K562 (cell line): ENCODE measurements around the gene CTDSP2. TPM values are rescaled to one million over a fixed set of nuclear protein-coding genes. Genes with fewer than 3 reads are reported as not detected.

ENCODE experiments used
- ARNT ChIP-seq, 2 experiments: fragments of 450-650 bp; IDR thresholded peaks; 2 replicates each; pipeline ENCODE4 v1.6.1; 2016; ENCODE audit warnings: mild to moderate bottlenecking in 1 of 2
- BHLHE40 ChIP-seq: IDR thresholded peaks from 2 replicates; pipeline ENCODE4 v1.6.1; 2011; ENCODE audit warnings: low read length, improper control_type of control experiment
- CEBPB ChIP-seq: fragments of 450-650 bp; IDR thresholded peaks from 2 replicates; pipeline ENCODE4 v1.6.1; 2016; ENCODE audit warnings: missing genetic modification characterization, missing compliant biosample characterization
- E2F5 ChIP-seq: sonication (generic); formaldehyde crosslinking; IDR thresholded peaks from 2 replicates; pipeline ENCODE4 v1.8.0; 2022; ENCODE audit warnings: mild to moderate bottlenecking, missing genetic modification reagents
- EP400 ChIP-seq: fragments of 450-650 bp; IDR thresholded peaks from 2 replicates; pipeline ENCODE4 v1.6.1; 2017; ENCODE audit warnings: antibody characterized with exemption, mild to moderate bottlenecking, moderate library complexity
- GABPB1 ChIP-seq: sonication (generic); formaldehyde crosslinking; IDR thresholded peaks from 2 replicates; pipeline ENCODE4 v1.8.0; 2022; ENCODE audit warnings: mild to moderate bottlenecking, missing genetic modification reagents
- MCM5 ChIP-seq: fragments of 450-650 bp; IDR thresholded peaks from 2 replicates; pipeline ENCODE4 v1.6.1; 2016; ENCODE audit warnings: low read depth
- PBX2 ChIP-seq, 2 experiments: IDR thresholded peaks in 1 of 2; conservative IDR thresholded peaks in 1 of 2; 2 replicates each; pipeline ENCODE4 v1.6.1; 2016; ENCODE audit warnings: low read depth in 2 of 2, mild to moderate bottlenecking in 1 of 2, missing compliant biosample characterization in 1 of 2, missing genetic modification characterization in 1 of 2, moderate library complexity in 1 of 2
- SETDB1 ChIP-seq: IDR thresholded peaks from one replicate; pipeline ENCODE4 v1.6.1; 2012; ENCODE audit warnings: low read length, control low read depth, inconsistent platforms
- SNAPC5 ChIP-seq: fragments of 250-450 bp; sonication (Bioruptor Pico); IDR thresholded peaks from 2 replicates; pipeline ENCODE4 v1.8.0; 2021; ENCODE audit warnings: moderate library complexity, mild to moderate bottlenecking, inconsistent platforms
- SP1 ChIP-seq: sonication (generic); formaldehyde crosslinking; IDR thresholded peaks from 2 replicates; pipeline ENCODE4 v1.8.1; 2022; ENCODE audit warnings: mild to moderate bottlenecking, missing genetic modification reagents
- SP2 ChIP-seq: IDR thresholded peaks from 2 replicates; pipeline ENCODE4 v1.6.1; 2011; ENCODE audit warnings: mild to moderate bottlenecking, low read depth, low read length, moderate library complexity; ENCODE audit not compliant: poor library complexity, severe bottlenecking; ENCODE audit errors: extremely low read depth
- TBL1XR1 ChIP-seq, 2 experiments: IDR thresholded peaks; 2 replicates each; pipeline ENCODE4 v1.6.1; 2012; ENCODE audit warnings: improper control_type of control experiment in 2 of 2, low read length in 2 of 2, mild to moderate bottlenecking in 1 of 2
- THRAP3 ChIP-seq: fragments of 450-650 bp; IDR thresholded peaks from 2 replicates; pipeline ENCODE4 v1.6.1; 2016; ENCODE audit warnings: mild to moderate bottlenecking, inconsistent platforms, borderline replicate concordance
- TRIM24 ChIP-seq, 2 experiments: fragments of 450-650 bp; IDR thresholded peaks; 2 replicates each; pipeline ENCODE4 v1.6.1; 2016
- ZNF140 ChIP-seq: fragments of 250-450 bp; sonication (Bioruptor Pico); IDR thresholded peaks from 2 replicates; pipeline ENCODE4 v1.8.0; 2021; ENCODE audit warnings: moderate library complexity, mild to moderate bottlenecking, inconsistent platforms
- polyA plus RNA-seq, 8 experiments: library from polyadenylated mRNA; depleted of rRNA in 4 of 8; stranded (reverse) in 5 of 8; unstranded in 3 of 8; fragments of >200 nt; fragmentation: Nextera tagmentation in 2 of 8; fragmentation: Illumina TruSeq in 1 of 8; extraction: Ambion mirVana in 2 of 8; extraction: Trizol in 1 of 8; gene quantifications; 2 replicates each; pipeline versions ENCODE4 v1.2.1 to v1.2.3, GENCODE V29; 2011 to 2014; ENCODE audit warnings: inconsistent platforms in 1 of 8, missing spikeins in 1 of 8
- total RNA-seq, 7 experiments: library from RNA; depleted of rRNA in 6 of 7; stranded (reverse); fragments of >200 nt in 6 of 7; fragmentation: Illumina TruSeq in 2 of 7; extraction: Trizol in 2 of 7; gene quantifications; 2 replicates each; pipeline versions ENCODE4 v1.2.1 to v1.2.3, GENCODE V29; 2011 to 2021; ENCODE audit warnings: low replicate concordance in 1 of 7
- TF ChIP-seq, protein P1 (sequence below): fragments of 150-350 bp; IDR thresholded peaks from 2 replicates; pipeline ENCODE4 v1.6.1; 2014; ENCODE audit warnings: low read depth, mild to moderate bottlenecking, low read length, borderline replicate concordance
- TF ChIP-seq, protein P2 (sequence below): fragments of 450-650 bp; IDR thresholded peaks from 2 replicates; pipeline ENCODE4 v1.6.1; 2014; ENCODE audit warnings: low read depth, mild to moderate bottlenecking, moderate library complexity, borderline replicate concordance

Gene CTDSP2
- total and polyA plus RNA-seq, 9 of the 15 experiments (the other 6 are each of a cell fraction or from before 2014, with no cell fraction given) = 20.4 to 108 (median 47.7) TPM

- TF ChIP-seq PBX2 (CRISPR knock-in tag; IDR thresholded peaks at IDR 0.05; ENCODE audit: low read depth) (no peak), PBX2 (tag; conservative IDR thresholded peaks at IDR 0.05; ENCODE audit: low read depth) (no peak), SP1 (CRISPR knock-in tag) (no peak), SP2 (no peak), BHLHE40 (peak; percentile 59; the same call in 1 of the 2 replicates), TRIM24 (IDR thresholded peaks at IDR 0.05) (no peak), TBL1XR1 (IDR thresholded peaks at IDR 0.05; ENCODE audit: low read length in 2 of 2) (peak in 1 of 2 experiments; percentile 65; a peak in 2 of 4 replicates), MCM5 (no peak), SNAPC5 (CRISPR knock-in tag) (no peak), EP400 (no peak), ZNF140 (CRISPR knock-in tag) (no peak), ARNT (IDR thresholded peaks at IDR 0.05) (no peak), THRAP3 (no peak), CEBPB (tag) (peak; percentile 32; the same call in 1 of the 2 replicates), E2F5 (CRISPR knock-in tag) (no peak), SETDB1 (no peak), GABPB1 (CRISPR knock-in tag) (no peak)
- TF ChIP-seq, protein P1, sequence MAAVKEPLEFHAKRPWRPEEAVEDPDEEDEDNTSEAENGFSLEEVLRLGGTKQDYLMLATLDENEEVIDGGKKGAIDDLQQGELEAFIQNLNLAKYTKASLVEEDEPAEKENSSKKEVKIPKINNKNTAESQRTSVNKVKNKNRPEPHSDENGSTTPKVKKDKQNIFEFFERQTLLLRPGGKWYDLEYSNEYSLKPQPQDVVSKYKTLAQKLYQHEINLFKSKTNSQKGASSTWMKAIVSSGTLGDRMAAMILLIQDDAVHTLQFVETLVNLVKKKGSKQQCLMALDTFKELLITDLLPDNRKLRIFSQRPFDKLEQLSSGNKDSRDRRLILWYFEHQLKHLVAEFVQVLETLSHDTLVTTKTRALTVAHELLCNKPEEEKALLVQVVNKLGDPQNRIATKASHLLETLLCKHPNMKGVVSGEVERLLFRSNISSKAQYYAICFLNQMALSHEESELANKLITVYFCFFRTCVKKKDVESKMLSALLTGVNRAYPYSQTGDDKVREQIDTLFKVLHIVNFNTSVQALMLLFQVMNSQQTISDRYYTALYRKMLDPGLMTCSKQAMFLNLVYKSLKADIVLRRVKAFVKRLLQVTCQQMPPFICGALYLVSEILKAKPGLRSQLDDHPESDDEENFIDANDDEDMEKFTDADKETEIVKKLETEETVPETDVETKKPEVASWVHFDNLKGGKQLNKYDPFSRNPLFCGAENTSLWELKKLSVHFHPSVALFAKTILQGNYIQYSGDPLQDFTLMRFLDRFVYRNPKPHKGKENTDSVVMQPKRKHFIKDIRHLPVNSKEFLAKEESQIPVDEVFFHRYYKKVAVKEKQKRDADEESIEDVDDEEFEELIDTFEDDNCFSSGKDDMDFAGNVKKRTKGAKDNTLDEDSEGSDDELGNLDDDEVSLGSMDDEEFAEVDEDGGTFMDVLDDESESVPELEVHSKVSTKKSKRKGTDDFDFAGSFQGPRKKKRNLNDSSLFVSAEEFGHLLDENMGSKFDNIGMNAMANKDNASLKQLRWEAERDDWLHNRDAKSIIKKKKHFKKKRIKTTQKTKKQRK = no peak
- TF ChIP-seq, protein P2, sequence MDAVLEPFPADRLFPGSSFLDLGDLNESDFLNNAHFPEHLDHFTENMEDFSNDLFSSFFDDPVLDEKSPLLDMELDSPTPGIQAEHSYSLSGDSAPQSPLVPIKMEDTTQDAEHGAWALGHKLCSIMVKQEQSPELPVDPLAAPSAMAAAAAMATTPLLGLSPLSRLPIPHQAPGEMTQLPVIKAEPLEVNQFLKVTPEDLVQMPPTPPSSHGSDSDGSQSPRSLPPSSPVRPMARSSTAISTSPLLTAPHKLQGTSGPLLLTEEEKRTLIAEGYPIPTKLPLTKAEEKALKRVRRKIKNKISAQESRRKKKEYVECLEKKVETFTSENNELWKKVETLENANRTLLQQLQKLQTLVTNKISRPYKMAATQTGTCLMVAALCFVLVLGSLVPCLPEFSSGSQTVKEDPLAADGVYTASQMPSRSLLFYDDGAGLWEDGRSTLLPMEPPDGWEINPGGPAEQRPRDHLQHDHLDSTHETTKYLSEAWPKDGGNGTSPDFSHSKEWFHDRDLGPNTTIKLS = no peak
Measured at GRCh38 chr12:57836442-57837375, 9.8 kb downstream of the CTDSP2 start (continued).
